ENCODE measurements around the gene TGM2.

- TF ChIP-seq CTCF (IDR thresholded peaks at IDR 0.05) (no peak), POLR2A (IDR thresholded peaks at IDR 0.05) (no peak)
These were observed 49.2 kb downstream of the TGM2 start for GRCh38 chr20:38115896-38116295.
